Subcutaneous adipose tissue (tissue), 4 donors: ENCODE data around the gene RAPGEF6. TPM values are rescaled to one million over a fixed set of nuclear protein-coding genes. Genes with fewer than 3 reads are reported as not detected.

Experiments used
- CTCF ChIP-seq: fragments of 450-650 bp; IDR thresholded peaks from one replicate; pipeline ENCODE4 v1.5.1; 2016; ENCODE audit warnings: low read depth, mild to moderate bottlenecking, control low read depth, antibody characterized with exemption, moderate library complexity
- total RNA-seq, 4 donors: library from RNA; depleted of rRNA; stranded (reverse); fragments of >200 nt; gene quantifications; one replicate each; pipeline ENCODE4 v1.1.0, GENCODE V29; 2016

Gene RAPGEF6
- total RNA-seq, 4 donors from 2014 or later, result 18.1 to 26.6 (median 22.0) TPM

GRCh38 chr5:131426011-131426410 lies 209.0 kb downstream of the RAPGEF6 start:
- TF ChIP-seq CTCF, result no peak

GRCh38 chr5:131423056-131423455 lies 212.0 kb downstream of the RAPGEF6 start:
- no peak for TF ChIP-seq CTCF

GRCh38 chr5:131419877-131420276 lies 215.2 kb downstream of the RAPGEF6 start:
- no peak for TF ChIP-seq CTCF

- TF ChIP-seq CTCF, result no peak
Measured at GRCh38 chr5:131418846-131419245, 216.2 kb downstream of the RAPGEF6 start.

GRCh38 chr5:131417240-131417869 lies 217.7 kb downstream of the RAPGEF6 start:
- no peak for TF ChIP-seq CTCF

- TF ChIP-seq CTCF, result no peak
Measured at GRCh38 chr5:131416729-131417128, 218.3 kb downstream of the RAPGEF6 start.

GRCh38 chr5:131413605-131414559 lies 221.1 kb downstream of the RAPGEF6 start:
- TF ChIP-seq CTCF, result no peak
